ENCODE data around the gene NAALADL2.

DNA sequence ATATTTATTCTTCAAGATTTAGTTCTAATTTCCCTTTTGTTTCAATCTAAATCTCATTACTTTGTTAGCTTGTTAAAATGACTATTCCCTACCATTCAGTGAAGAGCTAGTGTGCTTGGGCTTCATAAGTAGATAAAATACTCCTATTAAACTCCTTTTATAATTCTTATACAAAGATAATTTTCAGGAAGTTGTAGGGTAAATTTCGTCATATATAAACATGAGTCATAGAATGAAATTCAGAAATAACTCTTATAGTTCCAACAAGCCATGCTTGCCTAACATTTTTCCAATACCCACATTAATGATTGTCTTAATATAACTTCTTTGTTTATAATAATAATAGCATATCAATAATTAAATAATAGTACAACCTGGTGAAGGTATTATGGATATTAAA is 407.3 kb downstream of the NAALADL2 start:
- TF ChIP-seq NANOG (IDR thresholded peaks at IDR 0.05; ENCODE audit: insufficient read depth, low read depth, low read length, poor library complexity, severe bottlenecking) (no peak), POLR2A (IDR thresholded peaks at IDR 0.05; ENCODE audit: control extremely low read depth in 1 of 2, low read depth in 2 of 2, low read length in 2 of 2) (no peak)
